T47D (cell line): ENCODE data around the gene ADK.

ENCODE experiments used
- DNase-seq, 2 experiments: peaks; one replicate each; pipeline versions ENCODE4 v3.0.0 to v3.0.0-alpha.2; 2011 to 2012; ENCODE audit warnings: low read depth in 1 of 2, low spot score in 1 of 2
- JUND ChIP-seq: IDR thresholded peaks from 2 replicates; pipeline ENCODE4 v1.6.1; 2012; ENCODE audit warnings: low read depth
- in situ Hi-C: cut with HindIII; loops from 2 replicates; pipeline ENCODE4 v1.10.0; 2016; ENCODE audit warnings: low sequenced_read_pairs, low pct_unique_long_range_greater_than_20kb

Gene ADK

GRCh38 chr10:74645692-74646091 is 494.7 kb downstream of the ADK start:
- no peak for DNase-seq
- no peak for TF ChIP-seq JUND
- in situ Hi-C loops = no loop called here

- in situ Hi-C loops = no loop called here
- DNase-seq = no peak
These were observed 499.6 kb downstream of the ADK start for GRCh38 chr10:74650613-74651012.

GRCh38 chr10:74651565-74651964 is 500.5 kb downstream of the ADK start:
- in situ Hi-C loops = no loop called here
- no peak for DNase-seq
- TF ChIP-seq JUND = no peak

More at GRCh38 chr10:74650613-74651012, 499.6 kb downstream of the ADK start:
- TF ChIP-seq JUND = no peak

GRCh38 chr10:74652664-74653063 is 501.6 kb downstream of the ADK start:
- in situ Hi-C loops = no loop called here
- no peak for DNase-seq

GRCh38 chr10:74658511-74658910 is 507.5 kb downstream of the ADK start:
- no peak for DNase-seq
- no peak for TF ChIP-seq JUND
- in situ Hi-C loops = no loop called here

More at GRCh38 chr10:74652664-74653063, 501.6 kb downstream of the ADK start:
- no peak for TF ChIP-seq JUND

GRCh38 chr10:74662635-74663034 is 511.6 kb downstream of the ADK start:
- DNase-seq = no peak
- TF ChIP-seq JUND = no peak
- in situ Hi-C loops = no loop called here

GRCh38 chr10:74669210-74669609 is 518.2 kb downstream of the ADK start:
- TF ChIP-seq JUND = no peak
- no peak for DNase-seq
- in situ Hi-C loops = no loop called here

- TF ChIP-seq JUND = no peak
- in situ Hi-C loops = no loop called here
- no peak for DNase-seq
These were observed 520.7 kb downstream of the ADK start for GRCh38 chr10:74671716-74672115.

GRCh38 chr10:74672430-74673165 is 521.6 kb downstream of the ADK start:
- no peak for DNase-seq
- no peak for TF ChIP-seq JUND
- in situ Hi-C loops = no loop called here

GRCh38 chr10:74674927-74675326 is 523.9 kb downstream of the ADK start:
- no peak for TF ChIP-seq JUND
- DNase-seq = no peak
- in situ Hi-C loops = no loop called here

GRCh38 chr10:74675484-74675883 is 524.5 kb downstream of the ADK start:
- DNase-seq = no peak
- no peak for TF ChIP-seq JUND
- in situ Hi-C loops = no loop called here

- DNase-seq = no peak
- no peak for TF ChIP-seq JUND
- in situ Hi-C loops = no loop called here
These were observed 526.9 kb downstream of the ADK start for GRCh38 chr10:74677951-74678350.

GRCh38 chr10:74681917-74682627 is 531.1 kb downstream of the ADK start:
- DNase-seq = no peak
- no peak for TF ChIP-seq JUND
- in situ Hi-C loops = no loop called here
